Lower lobe of right lung (tissue), 2 donors: ENCODE data around the gene ZNHIT6. TPM values are rescaled to one million over a fixed set of nuclear protein-coding genes. Genes with fewer than 3 reads are reported as not detected.

ENCODE experiments used
- ATAC-seq, 2 donors: fragments of 200-7000 bp; cut with Tn5 transposase; one replicate each; pipeline ENCODE4 v1.9.1; 2020 to 2022; ENCODE audit warnings: mild to moderate bottlenecking in 2 of 2, moderate library complexity in 2 of 2
- DNase-seq: peaks from one replicate; pipeline ENCODE4 v3.0.0-alpha.2; 2020
- H3K27ac ChIP-seq: fragments of 200-600 bp; one replicate; pipeline ENCODE4 v1.8.0; 2022
- H3K27me3 ChIP-seq: fragments of 200-600 bp; one replicate; pipeline ENCODE4 v1.8.0; 2022; ENCODE audit warnings: low read depth
- H3K36me3 ChIP-seq: fragments of 200-600 bp; one replicate; pipeline ENCODE4 v1.8.0; 2022; ENCODE audit warnings: mild to moderate bottlenecking
- H3K4me1 ChIP-seq: fragments of 200-600 bp; one replicate; pipeline ENCODE4 v1.8.0; 2022
- H3K4me3 ChIP-seq: fragments of 200-600 bp; one replicate; pipeline ENCODE4 v1.8.0; 2022; ENCODE audit warnings: mild to moderate bottlenecking
- H3K9me3 ChIP-seq: fragments of 200-600 bp; one replicate; pipeline ENCODE4 v1.8.0; 2022
- CTCF ChIP-seq: fragments of 200-600 bp; IDR thresholded peaks from one replicate; pipeline ENCODE4 v1.8.0; 2022; ENCODE audit warnings: antibody characterized with exemption, mild to moderate bottlenecking
- intact Hi-C: fragments of 100-400 bp; cut with DNase I; formaldehyde crosslinking; loops from one replicate; pipeline ENCODE4 v1.11.0; 2022
- total RNA-seq: library from RNA; stranded (reverse); fragmentation: NEBNext Ultra II Directional; extraction: Animal tissue kit (Norgen Biotek cat#: 25700); gene quantifications from one replicate; pipeline ENCODE4 v1.2.1, GENCODE V29; 2021
- donor health status: DM: no; HTN: yes; CAD: no; lungs with severe emphysema.

The ZNHIT6 gene
- total RNA-seq, 1 donor from 2014 or later, result 11.3 TPM

DNA sequence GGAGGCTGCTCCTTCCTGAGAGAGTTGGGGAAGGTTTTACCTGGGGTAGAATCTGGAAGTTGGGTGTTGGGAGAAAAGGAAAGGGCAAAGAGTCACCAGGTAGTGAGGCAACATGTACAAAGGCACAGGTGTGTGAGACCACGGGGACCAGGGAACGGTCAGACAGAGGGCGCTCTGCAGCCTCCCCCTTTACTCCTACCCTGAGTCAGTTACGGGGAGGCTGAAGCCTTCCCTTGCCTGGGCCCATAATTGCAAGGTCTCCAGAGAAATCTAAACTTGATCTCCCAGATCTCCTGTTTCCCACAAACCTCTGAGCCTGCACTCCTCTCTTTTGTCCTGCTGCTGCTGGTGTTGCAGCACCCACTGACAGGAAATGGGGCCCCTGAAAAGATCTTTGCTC is 105.7 kb downstream of the ZNHIT6 start:
- intact Hi-C loops, result no loop called here
- Histone ChIP-seq H3K36me3 (no peaks in the 10 kb centered on the region), H3K9me3 (no peaks in the 10 kb centered on the region), H3K4me1 (no peaks in the 10 kb centered on the region), H3K27me3 (no peaks in the 10 kb centered on the region), H3K4me3 (no peak overlapping the region), H3K27ac (no peak overlapping the region)
- DNase-seq (no peak), ATAC-seq (no peak)
- no peak for TF ChIP-seq CTCF

GRCh38 chr1:85601901-85602300 is 106.3 kb downstream of the ZNHIT6 start:
- Histone ChIP-seq H3K27me3 (no peaks in the 10 kb centered on the region), H3K9me3 (no peaks in the 10 kb centered on the region), H3K4me3 (no peak overlapping the region), H3K36me3 (no peaks in the 10 kb centered on the region), H3K27ac (no peak overlapping the region), H3K4me1 (no peaks in the 10 kb centered on the region)
- intact Hi-C loops, result no loop called here
- TF ChIP-seq CTCF, result no peak
- DNase-seq (no peak), ATAC-seq (no peak)

DNA sequence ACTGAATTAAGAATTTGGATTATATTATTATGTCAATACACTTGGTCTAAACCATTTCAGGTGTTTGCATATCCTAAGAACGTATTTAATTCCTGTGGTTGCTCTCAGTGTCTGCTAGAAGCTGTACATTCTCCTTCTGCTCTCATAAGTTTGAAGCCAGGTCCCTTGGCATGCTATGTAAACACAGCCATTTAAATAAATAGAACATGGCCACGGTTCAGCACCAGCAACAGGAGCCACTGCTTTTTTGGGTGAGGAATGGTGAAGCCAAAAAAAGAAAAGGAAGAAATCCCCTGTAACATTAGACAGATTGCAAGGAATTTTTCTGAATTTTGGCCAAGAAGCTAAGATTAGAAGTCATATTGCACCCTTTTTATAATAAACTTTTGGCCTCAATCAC is 108.6 kb downstream of the ZNHIT6 start:
- Histone ChIP-seq H3K4me1 (no peaks in the 10 kb centered on the region), H3K27ac (no peak overlapping the region)
- intact Hi-C loops, result no loop called here

More for the DNA sequence above, 108.6 kb downstream of the ZNHIT6 start:
- Histone ChIP-seq H3K4me3 (no peak overlapping the region), H3K9me3 (no peaks in the 10 kb centered on the region), H3K36me3 (no peaks in the 10 kb centered on the region), H3K27me3 (no peaks in the 10 kb centered on the region)
- ATAC-seq (no peak), DNase-seq (no peak)
- no peak for TF ChIP-seq CTCF

Other genes starting within 250 kb of the ZNHIT6 start
- gene DDAH1, start 243.3 kb downstream of the ZNHIT6 start, total RNA-seq, result 48.4 TPM
- gene CCN1, start 127.7 kb downstream of the ZNHIT6 start, total RNA-seq, result 74.3 TPM